ENCODE data around the gene SMARCC1. TPM values are rescaled to one million over a fixed set of nuclear protein-coding genes. Genes with fewer than 3 reads are reported as not detected.

The SMARCC1 gene
- total RNA-seq, 4 donors from 2014 or later, result 25.0 to 110 (median 56.4) TPM

GRCh38 chr3:47794544-47794943 is 12.9 kb upstream of the SMARCC1 start:
- no peaks in the 10 kb centered on the region for H3K9me3 ChIP-seq
- no peak for TF ChIP-seq POLR2A (IDR thresholded peaks at IDR 0.05)
- TF ChIP-seq CTCF (IDR thresholded peaks at IDR 0.05), result no peak
- no peak for DNase-seq

DNA sequence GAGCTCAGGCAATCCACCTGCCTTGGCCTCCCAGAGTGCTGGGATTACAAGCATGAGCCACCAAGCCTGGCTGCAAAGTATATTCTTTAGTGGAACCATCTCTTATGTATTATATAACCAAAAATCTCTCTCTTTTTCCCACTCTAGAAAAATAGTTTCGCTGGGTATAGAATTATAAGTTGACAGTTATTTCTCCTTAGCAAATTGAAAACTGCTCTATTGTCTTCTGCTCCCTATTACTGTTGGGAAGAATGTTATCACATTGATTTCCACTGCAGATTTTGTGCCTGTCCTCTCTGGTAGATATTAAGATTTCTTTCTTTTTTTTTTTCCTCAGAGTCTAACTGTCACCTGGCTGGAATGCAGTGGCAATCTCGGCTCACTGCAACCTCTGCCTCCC is 11.0 kb upstream of the SMARCC1 start:
- no peak for DNase-seq
- Histone ChIP-seq H3K27ac (no peak overlapping the region), H3K27me3 (no peaks in the 10 kb centered on the region), H3K4me3 (no peak overlapping the region), H3K36me3 (no peaks in the 10 kb centered on the region), H3K4me1 (no peaks in the 10 kb centered on the region), H3K9me3 (no peaks in the 10 kb centered on the region)
- TF ChIP-seq POLR2A (IDR thresholded peaks at IDR 0.05), result no peak
- no peak for TF ChIP-seq CTCF (IDR thresholded peaks at IDR 0.05)

More at GRCh38 chr3:47794544-47794943, 12.9 kb upstream of the SMARCC1 start:
- no peak overlapping the region for H3K4me3 ChIP-seq
- H3K36me3 ChIP-seq, result no peaks in the 10 kb centered on the region
- H3K4me1 ChIP-seq, result no peaks in the 10 kb centered on the region
- no peak overlapping the region for H3K27ac ChIP-seq
- no peaks in the 10 kb centered on the region for H3K27me3 ChIP-seq

DNA sequence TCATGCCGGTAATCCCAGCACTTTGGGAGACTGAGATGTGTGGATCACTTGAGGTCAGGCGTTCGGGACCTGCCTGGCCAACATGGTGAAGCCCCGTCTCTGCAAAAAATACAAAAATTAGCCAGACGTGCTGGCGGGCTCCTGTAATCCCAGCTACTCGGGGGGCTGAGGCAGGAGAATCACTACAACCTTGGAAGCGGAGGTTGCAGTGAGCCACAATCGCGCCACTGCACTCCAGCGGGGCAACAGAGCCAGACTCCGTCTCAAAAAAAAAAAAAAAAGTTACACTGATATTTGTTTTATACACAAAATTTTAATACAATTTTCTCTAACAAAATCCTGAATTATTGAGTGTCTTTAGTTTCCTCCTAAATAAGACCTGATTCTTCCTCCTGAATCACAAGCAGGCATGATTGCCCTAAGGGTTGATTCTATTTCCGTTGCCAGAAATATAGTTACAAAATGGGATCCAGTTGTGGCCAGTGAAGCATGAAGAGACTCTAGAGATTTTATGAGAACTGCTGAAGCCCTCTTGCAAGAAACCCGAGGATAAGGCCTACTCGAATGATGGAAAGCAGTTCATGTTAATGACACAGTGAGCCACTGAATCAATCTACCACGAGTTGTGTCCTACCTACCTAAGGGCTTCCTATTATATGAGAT is 9.6 kb upstream of the SMARCC1 start:
- no peak for DNase-seq
- no peak overlapping the region for H3K4me3 ChIP-seq
- H3K36me3 ChIP-seq, result no peaks in the 10 kb centered on the region
- no peaks in the 10 kb centered on the region for H3K9me3 ChIP-seq
- no peak overlapping the region for H3K27ac ChIP-seq
- TF ChIP-seq POLR2A (IDR thresholded peaks at IDR 0.05) (no peak), CTCF (IDR thresholded peaks at IDR 0.05) (no peak)
- no peaks in the 10 kb centered on the region for H3K27me3 ChIP-seq
- no peaks in the 10 kb centered on the region for H3K4me1 ChIP-seq

- Histone ChIP-seq H3K36me3 (no peaks in the 10 kb centered on the region), H3K27me3 (no peaks in the 10 kb centered on the region), H3K9me3 (no peaks in the 10 kb centered on the region), H3K4me1 (peaks cover 0 to 19% (median 9%) of the 10 kb centered on the region in 4 donors), H3K4me3 (no peak overlapping the region), H3K27ac (no peak overlapping the region)
- DNase-seq, result no peak
- TF ChIP-seq POLR2A (IDR thresholded peaks at IDR 0.05), result no peak
- TF ChIP-seq CTCF (IDR thresholded peaks at IDR 0.05), result no peak
These were observed 2.0 kb upstream of the SMARCC1 start for GRCh38 chr3:47783673-47784072.

DNA sequence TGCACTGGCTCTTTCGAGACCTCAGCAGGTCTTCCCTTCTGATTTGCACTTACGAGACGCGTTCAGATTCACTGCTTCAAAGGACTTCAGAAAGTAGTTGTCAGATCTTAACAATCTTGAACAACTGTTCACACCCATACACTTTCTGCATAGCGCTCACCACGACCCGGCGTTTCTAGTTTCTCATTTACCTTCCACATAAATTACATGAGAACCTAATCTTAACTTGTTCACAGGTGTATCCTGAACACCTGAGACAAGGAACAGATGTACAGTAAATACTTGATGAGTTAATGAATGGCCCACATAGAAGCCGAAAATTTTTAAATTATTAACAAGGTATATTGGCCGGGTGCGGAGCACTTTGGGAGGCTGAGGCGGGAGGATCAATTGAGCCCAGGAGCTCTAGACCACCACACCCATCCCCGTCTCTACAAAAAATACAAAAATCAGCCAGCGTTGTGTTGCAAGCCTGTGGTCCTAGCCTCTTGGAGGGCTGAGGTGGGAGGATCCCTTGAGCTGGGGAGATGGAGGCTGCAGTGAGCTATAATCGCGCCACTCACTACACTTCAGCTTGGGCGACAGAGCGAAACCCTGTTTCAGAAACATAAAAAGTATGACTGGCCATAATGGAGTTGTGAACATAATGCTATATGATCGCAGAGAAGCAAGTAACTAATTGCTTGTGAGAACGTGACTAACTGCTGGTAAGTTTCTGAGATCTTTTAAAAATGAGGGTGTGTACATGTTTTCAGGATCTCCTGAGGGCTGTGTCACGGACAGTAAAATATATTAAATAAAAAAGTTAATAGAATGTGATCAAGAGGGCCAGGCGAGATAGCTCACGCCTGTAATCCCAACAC is 984 bp upstream of the SMARCC1 start:
- Histone ChIP-seq H3K9me3 (no peaks in the 10 kb centered on the region), H3K27ac (peak overlapping the region; percentile 92 to 100 (median 98)), H3K4me1 (peaks cover 0 to 20% (median 9%) of the 10 kb centered on the region in 4 donors), H3K4me3 (peak overlapping the region; percentile 92 to 99 (median 97)), H3K27me3 (no peaks in the 10 kb centered on the region), H3K36me3 (no peaks in the 10 kb centered on the region)
- no peak for TF ChIP-seq POLR2A (IDR thresholded peaks at IDR 0.05)
- TF ChIP-seq CTCF (IDR thresholded peaks at IDR 0.05), result no peak
- no peak for DNase-seq
